CD14-positive monocyte (primary cell): Measurements from ENCODE around the gene OR10A4. TPM values are rescaled to one million over a fixed set of nuclear protein-coding genes. Genes with fewer than 3 reads are reported as not detected.

Source experiments
- DNase-seq, 3 donors: peaks; one replicate each; pipeline ENCODE4 v3.0.0-alpha.2; 2011 to 2022
- H2AFZ ChIP-seq: 2 replicates; pipeline ENCODE4 v1.6.0; 2012; ENCODE audit warnings: mild to moderate bottlenecking, low read depth, low read length, inconsistent platforms; ENCODE audit not compliant: insufficient read depth, poor library complexity, severe bottlenecking
- H3K27ac ChIP-seq, 2 donors: 1 replicate in 1 of 2; 2 replicates in 1 of 2; pipeline ENCODE4 v1.5.1; 2012 to 2013; ENCODE audit warnings: low read length in 2 of 2, control low read depth in 1 of 2, inconsistent platforms in 1 of 2, low read depth in 1 of 2, mild to moderate bottlenecking in 1 of 2
- H3K27me3 ChIP-seq, 2 donors: one replicate each; pipeline versions ENCODE4 v1.6.0 to v1.6.1; 2011 to 2013; ENCODE audit warnings: low read length in 2 of 2; ENCODE audit not compliant: control insufficient read depth in 2 of 2, insufficient read depth in 2 of 2
- H3K36me3 ChIP-seq, 2 donors: replicated peaks in 1 of 2; 1 replicate in 1 of 2; 2 replicates in 1 of 2; pipeline versions ENCODE4 v1.5.1 to v1.6.1; 2012 to 2013; ENCODE audit warnings: low read length in 2 of 2, control low read depth in 1 of 2, inconsistent platforms in 1 of 2, mild to moderate bottlenecking in 1 of 2; ENCODE audit not compliant: insufficient read depth in 2 of 2, control insufficient read depth in 1 of 2
- H3K4me1 ChIP-seq, 2 donors: 1 replicate in 1 of 2; 2 replicates in 1 of 2; pipeline versions ENCODE4 v1.5.1 to v1.6.1; 2012 to 2013; ENCODE audit warnings: low read length in 2 of 2, control low read depth in 1 of 2, inconsistent platforms in 1 of 2, mild to moderate bottlenecking in 1 of 2, moderate library complexity in 1 of 2; ENCODE audit not compliant: insufficient read depth in 2 of 2, control insufficient read depth in 1 of 2
- H3K4me2 ChIP-seq: replicated peaks from 2 replicates; pipeline ENCODE3; 2012; ENCODE audit warnings: low read length, moderate library complexity, mild to moderate bottlenecking; ENCODE audit not compliant: poor library complexity, severe bottlenecking; ENCODE audit errors: extremely low read depth
- H3K4me3 ChIP-seq, 3 experiments: fragments of 200-600 bp in 1 of 3; sonication (generic) in 1 of 3; replicated peaks in 1 of 3; 1 replicate in 2 of 3; 2 replicates in 1 of 3; pipeline ENCODE4 v1.5.1; 2011 to 2013; ENCODE audit warnings: low read length in 3 of 3, mild to moderate bottlenecking in 3 of 3, control low read depth in 2 of 3, low read depth in 2 of 3, inconsistent platforms in 1 of 3, moderate library complexity in 1 of 3
- H3K79me2 ChIP-seq: 2 replicates; pipeline ENCODE4 v1.6.0; 2012; ENCODE audit warnings: mild to moderate bottlenecking, control low read depth, inconsistent platforms, low read length, moderate library complexity; ENCODE audit not compliant: insufficient read depth
- H3K9ac ChIP-seq: 2 replicates; pipeline ENCODE4 v1.6.0; 2017; ENCODE audit warnings: low read length, mild to moderate bottlenecking; ENCODE audit not compliant: insufficient read depth, poor library complexity, severe bottlenecking
- H3K9me3 ChIP-seq, 2 donors: replicated peaks in 1 of 2; 1 replicate in 1 of 2; 2 replicates in 1 of 2; pipeline versions ENCODE4 v1.5.1 to v1.6.1; 2012 to 2013; ENCODE audit warnings: low read length in 2 of 2, control low read depth in 1 of 2; ENCODE audit not compliant: control insufficient read depth in 1 of 2, insufficient read depth in 1 of 2
- H4K20me1 ChIP-seq: 2 replicates; pipeline ENCODE4 v1.6.0; 2012; ENCODE audit warnings: mild to moderate bottlenecking, low read length, control low read depth, moderate library complexity; ENCODE audit not compliant: insufficient read depth
- H3K27ac Mint-ChIP-seq, 7 donors: one replicate each; pipeline ENCODE4 v1.8.0; 2020; ENCODE audit warnings: mild to moderate bottlenecking in 7 of 7, mixed read lengths in 7 of 7, moderate library complexity in 6 of 7, inconsistent platforms in 2 of 7
- H3K27me3 Mint-ChIP-seq, 3 donors: one replicate each; pipeline ENCODE4 v1.8.0; 2021 to 2022; ENCODE audit warnings: low read depth in 3 of 3, mild to moderate bottlenecking in 3 of 3, mixed read lengths in 3 of 3, moderate library complexity in 3 of 3, inconsistent platforms in 1 of 3
- H3K36me3 Mint-ChIP-seq, 2 donors: one replicate each; pipeline ENCODE4 v1.8.0; 2020; ENCODE audit warnings: mixed read lengths in 2 of 2, inconsistent platforms in 1 of 2, mild to moderate bottlenecking in 1 of 2
- H3K4me1 Mint-ChIP-seq: one replicate; pipeline ENCODE4 v1.8.0; 2020; ENCODE audit warnings: mild to moderate bottlenecking, mixed read lengths
- H3K4me3 Mint-ChIP-seq, 2 donors: one replicate each; pipeline ENCODE4 v1.8.0; 2020; ENCODE audit warnings: mild to moderate bottlenecking in 2 of 2, mixed read lengths in 2 of 2, moderate library complexity in 1 of 2
- H3K9me3 Mint-ChIP-seq, 7 donors: one replicate each; pipeline ENCODE4 v1.8.0; 2020 to 2022; ENCODE audit warnings: mixed read lengths in 7 of 7, mild to moderate bottlenecking in 6 of 7, moderate library complexity in 6 of 7, inconsistent platforms in 2 of 7
- WGBS: methylation state at CpG from one replicate; pipeline ENCODE4 v1.1.5; 2013; ENCODE audit warnings: missing lambda C conversion rate; ENCODE audit not compliant: insufficient coverage; 5-methylcytosine and 5-hydroxymethylcytosine counted together
- intact Hi-C, 2 donors: fragments of 100-400 bp; cut with micrococcal nuclease; formaldehyde crosslinking; loops; one replicate each; pipeline versions ENCODE4 v1.15.0 to v1.15.1; 2023
- polyA plus RNA-seq, 3 donors: library from polyadenylated mRNA; depleted of rRNA in 1 of 3; unstranded in 2 of 3; stranded (reverse) in 1 of 3; fragments of 300-500 nt in 2 of 3; fragments of >200 nt in 1 of 3; fragmentation: Illumina TruSeq in 2 of 3; gene quantifications; 1 replicate in 2 of 3; 2 replicates in 1 of 3; pipeline ENCODE4 v1.2.3, GENCODE V29; 2012 to 2021
- TF ChIP-seq, protein P1 (sequence below): fragments of 200-600 bp; IDR thresholded peaks from one replicate; pipeline ENCODE4 v1.8.0; 2022; ENCODE audit warnings: antibody characterized with exemption, mild to moderate bottlenecking

OR10A4 gene
- polyA plus RNA-seq, 3 donors: not detected

- H3K27ac ChIP-seq: no peak overlapping the region
- Mint-ChIP-seq H3K4me3 (no peak overlapping the region), H3K4me1 (no peaks in the 10 kb centered on the region), H3K9me3 (peaks cover 0 to 3% (median 0%) of the 10 kb centered on the region in 7 donors), H3K36me3 (no peaks in the 10 kb centered on the region), H3K27ac (no peak overlapping the region), H3K27me3 (no peaks in the 10 kb centered on the region)
- no peaks in the 10 kb centered on the region for H4K20me1 ChIP-seq
- no peaks in the 10 kb centered on the region for H3K36me3 ChIP-seq
- H2AFZ ChIP-seq: no peak overlapping the region
- H3K9me3 ChIP-seq: no peaks in the 10 kb centered on the region
- intact Hi-C loops: no loop called here
- no peaks in the 10 kb centered on the region for H3K79me2 ChIP-seq
- TF ChIP-seq, protein P1, sequence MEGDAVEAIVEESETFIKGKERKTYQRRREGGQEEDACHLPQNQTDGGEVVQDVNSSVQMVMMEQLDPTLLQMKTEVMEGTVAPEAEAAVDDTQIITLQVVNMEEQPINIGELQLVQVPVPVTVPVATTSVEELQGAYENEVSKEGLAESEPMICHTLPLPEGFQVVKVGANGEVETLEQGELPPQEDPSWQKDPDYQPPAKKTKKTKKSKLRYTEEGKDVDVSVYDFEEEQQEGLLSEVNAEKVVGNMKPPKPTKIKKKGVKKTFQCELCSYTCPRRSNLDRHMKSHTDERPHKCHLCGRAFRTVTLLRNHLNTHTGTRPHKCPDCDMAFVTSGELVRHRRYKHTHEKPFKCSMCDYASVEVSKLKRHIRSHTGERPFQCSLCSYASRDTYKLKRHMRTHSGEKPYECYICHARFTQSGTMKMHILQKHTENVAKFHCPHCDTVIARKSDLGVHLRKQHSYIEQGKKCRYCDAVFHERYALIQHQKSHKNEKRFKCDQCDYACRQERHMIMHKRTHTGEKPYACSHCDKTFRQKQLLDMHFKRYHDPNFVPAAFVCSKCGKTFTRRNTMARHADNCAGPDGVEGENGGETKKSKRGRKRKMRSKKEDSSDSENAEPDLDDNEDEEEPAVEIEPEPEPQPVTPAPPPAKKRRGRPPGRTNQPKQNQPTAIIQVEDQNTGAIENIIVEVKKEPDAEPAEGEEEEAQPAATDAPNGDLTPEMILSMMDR: no peak
- no peaks in the 10 kb centered on the region for H3K27me3 ChIP-seq
- no peak overlapping the region for H3K4me2 ChIP-seq
- no peak overlapping the region for H3K4me3 ChIP-seq
- 83% methylated on average over 1 of the region's 3 CpGs for WGBS
- H3K4me1 ChIP-seq: no peaks in the 10 kb centered on the region
- no peak for DNase-seq
- H3K9ac ChIP-seq: no peak overlapping the region
These were observed 35.0 kb downstream of the OR10A4 start for GRCh38 chr11:6911378-6911777.

DNA sequence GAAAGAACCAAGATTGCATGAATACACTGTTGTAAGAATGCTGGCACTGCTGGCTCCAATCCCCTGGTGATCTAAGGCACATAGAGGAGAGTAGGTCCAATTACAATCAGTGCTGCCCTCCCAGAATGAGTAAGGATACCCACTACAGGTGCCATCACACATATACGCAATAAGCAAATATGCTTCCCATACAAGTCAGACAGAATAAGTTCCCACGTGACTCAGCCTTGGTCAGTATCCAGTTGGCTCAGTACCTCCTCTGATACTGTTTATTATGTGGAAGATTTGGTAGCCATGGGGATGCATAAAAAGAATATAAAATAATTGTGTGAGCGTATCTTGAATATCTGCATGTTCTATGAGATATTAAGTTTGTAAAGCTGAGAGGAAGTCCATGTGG lies 35.5 kb downstream of the OR10A4 start:
- Histone ChIP-seq H3K9me3 (no peaks in the 10 kb centered on the region), H3K4me3 (no peak overlapping the region), H2AFZ (no peak overlapping the region), H3K27ac (no peak overlapping the region), H3K36me3 (no peaks in the 10 kb centered on the region), H3K27me3 (no peaks in the 10 kb centered on the region), H3K9ac (no peak overlapping the region), H3K4me1 (no peaks in the 10 kb centered on the region), H3K4me2 (no peak overlapping the region), H3K79me2 (no peaks in the 10 kb centered on the region), H4K20me1 (no peaks in the 10 kb centered on the region)
- intact Hi-C loops: no loop called here
- DNase-seq: no peak
- Mint-ChIP-seq H3K36me3 (no peaks in the 10 kb centered on the region), H3K27ac (no peak overlapping the region), H3K27me3 (no peaks in the 10 kb centered on the region), H3K9me3 (peaks cover 0 to 3% (median 0%) of the 10 kb centered on the region in 7 donors), H3K4me3 (no peak overlapping the region), H3K4me1 (no peaks in the 10 kb centered on the region)
- TF ChIP-seq, protein P1: no peak
- 100% methylated on average over 1 of the region's 3 CpGs for WGBS
